ENCODE measurements around the gene RBFOX2.

The RBFOX2 gene

DNA sequence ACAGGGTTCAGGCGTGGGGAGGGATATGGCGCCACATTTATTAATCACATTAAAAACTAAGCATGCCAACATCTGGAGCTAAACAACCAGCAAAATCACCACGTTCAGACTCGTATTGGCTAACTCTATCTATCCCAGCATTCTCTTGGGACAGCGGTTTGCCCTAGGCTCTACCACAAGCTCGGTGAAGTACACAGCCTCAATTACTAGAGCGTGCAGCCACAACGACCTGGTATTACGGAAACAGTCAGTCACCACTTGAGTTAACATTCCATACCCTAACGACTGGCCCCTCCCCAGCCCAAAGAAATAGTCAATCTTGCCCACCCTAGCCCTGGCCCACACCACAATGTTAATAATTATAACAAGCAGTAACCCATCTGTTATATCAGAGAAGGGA, 278.8 kb downstream of the RBFOX2 start:
- H3K4me1 ChIP-seq (ENCODE audit: insufficient read depth, low read length, severe bottlenecking) = peaks cover 100% of the 10 kb centered on the region
- H3K79me2 ChIP-seq (ENCODE audit: insufficient read depth, low read length) = no peaks in the 10 kb centered on the region
- no peaks in the 10 kb centered on the region for H3K9me2 ChIP-seq (ENCODE audit: low read depth, low read length)
- peak overlapping the region; percentile 74 for H3K9ac ChIP-seq (ENCODE audit: low read length)
- H4K20me1 ChIP-seq (ENCODE audit: insufficient read depth, low read length) = no peaks in the 10 kb centered on the region
- H3F3A ChIP-seq (ENCODE audit: insufficient read depth, low read length) = peaks cover 17% of the 10 kb centered on the region; the same call in 1 of the 2 replicates
- TF ChIP-seq, protein P1, sequence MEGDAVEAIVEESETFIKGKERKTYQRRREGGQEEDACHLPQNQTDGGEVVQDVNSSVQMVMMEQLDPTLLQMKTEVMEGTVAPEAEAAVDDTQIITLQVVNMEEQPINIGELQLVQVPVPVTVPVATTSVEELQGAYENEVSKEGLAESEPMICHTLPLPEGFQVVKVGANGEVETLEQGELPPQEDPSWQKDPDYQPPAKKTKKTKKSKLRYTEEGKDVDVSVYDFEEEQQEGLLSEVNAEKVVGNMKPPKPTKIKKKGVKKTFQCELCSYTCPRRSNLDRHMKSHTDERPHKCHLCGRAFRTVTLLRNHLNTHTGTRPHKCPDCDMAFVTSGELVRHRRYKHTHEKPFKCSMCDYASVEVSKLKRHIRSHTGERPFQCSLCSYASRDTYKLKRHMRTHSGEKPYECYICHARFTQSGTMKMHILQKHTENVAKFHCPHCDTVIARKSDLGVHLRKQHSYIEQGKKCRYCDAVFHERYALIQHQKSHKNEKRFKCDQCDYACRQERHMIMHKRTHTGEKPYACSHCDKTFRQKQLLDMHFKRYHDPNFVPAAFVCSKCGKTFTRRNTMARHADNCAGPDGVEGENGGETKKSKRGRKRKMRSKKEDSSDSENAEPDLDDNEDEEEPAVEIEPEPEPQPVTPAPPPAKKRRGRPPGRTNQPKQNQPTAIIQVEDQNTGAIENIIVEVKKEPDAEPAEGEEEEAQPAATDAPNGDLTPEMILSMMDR (IDR thresholded peaks at IDR 0.05; ENCODE audit: low read length) = no peak
- TF ChIP-seq EZH2 (IDR thresholded peaks at IDR 0.05; ENCODE audit: borderline replicate concordance, low read length) = no peak
- H3K27me3 ChIP-seq (ENCODE audit: insufficient read depth, low read length) = no peaks in the 10 kb centered on the region
- peak overlapping the region; percentile 67 for H3K4me2 ChIP-seq (ENCODE audit: low read length)
- H3K9me3 ChIP-seq (ENCODE audit: low read length) = no peaks in the 10 kb centered on the region
- H3K4me3 ChIP-seq (ENCODE audit: low read depth, low read length, poor library complexity, severe bottlenecking) = no peak overlapping the region
- H3K27ac ChIP-seq (ENCODE audit: low read depth, low read length, poor library complexity, severe bottlenecking) = peak overlapping the region; percentile 99
- no peak overlapping the region for H2AFZ ChIP-seq (ENCODE audit: low read length)
- peaks cover 19% of the 10 kb centered on the region for H3K36me3 ChIP-seq (ENCODE audit: insufficient read depth, low read length)

DNA sequence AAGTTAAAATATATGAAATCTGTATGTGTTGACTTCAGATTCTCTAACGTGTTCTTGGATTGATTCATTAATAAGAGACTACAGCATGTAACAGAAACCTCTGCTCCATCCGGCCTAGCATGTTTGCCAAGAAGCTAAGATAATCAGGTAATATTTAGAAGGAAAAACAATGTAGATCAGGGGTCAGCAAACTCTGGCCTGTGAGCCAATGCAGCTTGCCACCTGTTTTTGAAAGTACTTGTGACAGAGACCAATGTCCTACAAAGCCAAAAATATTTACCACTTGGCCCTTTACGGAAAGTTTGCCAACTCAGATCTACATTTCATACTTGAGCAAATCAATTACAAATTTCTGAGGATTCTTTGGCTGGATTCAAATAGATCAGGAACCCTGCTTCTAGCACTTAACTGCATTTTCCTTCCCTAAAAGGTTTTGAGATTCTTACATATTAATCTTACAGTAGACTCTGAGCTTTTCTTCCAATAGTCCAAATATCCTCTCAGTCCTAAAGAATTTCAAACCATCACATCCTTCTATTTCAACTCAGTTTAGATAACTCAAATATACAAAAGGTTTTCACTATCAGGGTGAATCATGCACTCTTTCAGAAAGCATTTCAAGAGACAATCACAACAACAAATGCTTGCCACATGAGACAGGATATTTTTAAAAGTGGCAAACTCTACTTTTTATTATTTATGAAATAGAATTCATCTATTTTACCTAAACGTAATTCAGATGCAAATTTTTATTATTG, 281.5 kb downstream of the RBFOX2 start:
- Histone ChIP-seq H3K9ac (ENCODE audit: low read length) (peak overlapping the region; percentile 64), H3K4me3 (ENCODE audit: low read depth, low read length, poor library complexity, severe bottlenecking) (peak overlapping the region; percentile 56), H3K9me3 (ENCODE audit: low read length) (no peaks in the 10 kb centered on the region), H3F3A (ENCODE audit: insufficient read depth, low read length) (peaks cover 17% of the 10 kb centered on the region; the same call in 1 of the 2 replicates), H3K27ac (ENCODE audit: low read depth, low read length, poor library complexity, severe bottlenecking) (peak overlapping the region; percentile 99), H3K4me1 (ENCODE audit: insufficient read depth, low read length, severe bottlenecking) (peaks cover 100% of the 10 kb centered on the region), H3K79me2 (ENCODE audit: insufficient read depth, low read length) (no peaks in the 10 kb centered on the region), H4K20me1 (ENCODE audit: insufficient read depth, low read length) (no peaks in the 10 kb centered on the region), H3K36me3 (ENCODE audit: insufficient read depth, low read length) (peaks cover 32% of the 10 kb centered on the region; the same call in 1 of the 2 replicates), H2AFZ (ENCODE audit: low read length) (no peak overlapping the region), H3K27me3 (ENCODE audit: insufficient read depth, low read length) (no peaks in the 10 kb centered on the region), H3K9me2 (ENCODE audit: low read depth, low read length) (no peaks in the 10 kb centered on the region), H3K4me2 (ENCODE audit: low read length) (peak overlapping the region; percentile 62)
- TF ChIP-seq, protein P1 (IDR thresholded peaks at IDR 0.05; ENCODE audit: low read length) = no peak
- TF ChIP-seq EZH2 (IDR thresholded peaks at IDR 0.05; ENCODE audit: borderline replicate concordance, low read length) = no peak

DNA sequence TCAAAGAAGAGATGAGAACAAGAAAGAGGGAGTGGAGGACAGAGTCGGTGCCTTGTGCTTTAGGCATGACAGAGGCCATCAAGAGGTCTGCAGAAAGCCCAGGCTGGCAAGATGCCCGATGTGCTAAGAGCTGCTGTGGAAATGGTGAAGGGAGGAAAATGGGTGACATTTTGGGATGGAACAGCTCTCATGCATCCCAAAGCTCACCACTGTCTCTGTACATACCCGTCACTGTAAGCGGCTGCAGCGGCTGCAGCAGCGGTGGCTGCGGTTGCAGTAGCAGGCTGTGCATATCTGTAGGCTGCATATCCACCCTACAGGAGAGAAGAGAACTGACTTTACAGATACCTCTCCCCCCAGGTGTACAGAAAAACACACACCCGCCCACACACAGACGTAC, 282.4 kb downstream of the RBFOX2 start:
- Histone ChIP-seq H3K4me3 (ENCODE audit: low read depth, low read length, poor library complexity, severe bottlenecking) (peak overlapping the region; percentile 56), H3K27me3 (ENCODE audit: insufficient read depth, low read length) (no peaks in the 10 kb centered on the region), H3K9me3 (ENCODE audit: low read length) (no peaks in the 10 kb centered on the region), H2AFZ (ENCODE audit: low read length) (no peak overlapping the region), H3F3A (ENCODE audit: insufficient read depth, low read length) (0 out of 2 replicates have a peak, but pooled peaks cover 12% of the 10 kb centered on the region), H3K9me2 (ENCODE audit: low read depth, low read length) (no peaks in the 10 kb centered on the region), H3K9ac (ENCODE audit: low read length) (peak overlapping the region; percentile 64), H3K4me2 (ENCODE audit: low read length) (peak overlapping the region; percentile 62), H3K27ac (ENCODE audit: low read depth, low read length, poor library complexity, severe bottlenecking) (peak overlapping the region; percentile 99), H3K79me2 (ENCODE audit: insufficient read depth, low read length) (no peaks in the 10 kb centered on the region), H3K36me3 (ENCODE audit: insufficient read depth, low read length) (peaks cover 35% of the 10 kb centered on the region; the same call in 1 of the 2 replicates), H4K20me1 (ENCODE audit: insufficient read depth, low read length) (no peaks in the 10 kb centered on the region), H3K4me1 (ENCODE audit: insufficient read depth, low read length, severe bottlenecking) (peaks cover 100% of the 10 kb centered on the region)
- no peak for TF ChIP-seq EZH2 (IDR thresholded peaks at IDR 0.05; ENCODE audit: borderline replicate concordance, low read length)

Measured in OCI-LY1 (cell line).